ENCODE measurements around the gene TOM1. TPM values are rescaled to one million over a fixed set of nuclear protein-coding genes. Genes with fewer than 3 reads are reported as not detected.

TOM1 gene
- total and polyA plus RNA-seq, 10 of the 15 experiments (the other 5 are each of a cell fraction or from before 2014, with no cell fraction given) = 2.2 to 64.6 (median 40.3) TPM

GRCh38 chr22:35313311-35314121 lies 13.8 kb downstream of the TOM1 start:
- Histone ChIP-seq H3K27ac (ENCODE audit: control insufficient read depth, insufficient read depth) (peak overlapping the region; percentile 33; the same call in 1 of the 2 replicates), H3K9ac (ENCODE audit: control insufficient read depth, insufficient read depth, low read length) (no peak overlapping the region; the same call in 1 of the 2 replicates), H3K4me2 (ENCODE audit: control insufficient read depth, insufficient read depth) (peak overlapping the region; percentile 71), H2AFZ (ENCODE audit: control insufficient read depth, low read depth, low read length) (no peak overlapping the region), H4K20me1 (ENCODE audit: control insufficient read depth, insufficient read depth) (peaks cover 2% of the 10 kb centered on the region; the same call in 1 of the 2 replicates), H3K27me3 (replicated peaks in 1 of 2; ENCODE audit: control insufficient read depth in 2 of 2, insufficient read depth in 2 of 2, low read length in 1 of 2) (no peaks in the 10 kb centered on the region), H3K4me1 (ENCODE audit: control insufficient read depth, insufficient read depth, low read length) (peaks cover 52% of the 10 kb centered on the region), H3K4me3 (no peak overlapping the region), H3K79me2 (ENCODE audit: control insufficient read depth, insufficient read depth, low read length) (peaks cover 7% of the 10 kb centered on the region), H3K36me3 (ENCODE audit: control insufficient read depth in 2 of 2, insufficient read depth in 2 of 2, low read length in 1 of 2) (peaks cover 0 to 2% of the 10 kb centered on the region in 2 experiments; a peak in 3 of 4 replicates), H3K9me3 (replicated peaks; ENCODE audit: control insufficient read depth, insufficient read depth, low read length) (no peaks in the 10 kb centered on the region)
- intact Hi-C loops (cut with micrococcal nuclease; ENCODE audit: unreplicated experiment) = no loop called here
- 74% methylated on average over 13 of the region's 14 CpGs for WGBS (ENCODE audit: insufficient coverage, insufficient replicate concordance, low lambda C conversion rate, missing lambda C conversion rate)
- DNase-seq (ENCODE audit: low read depth, low spot score) (no peak), FAIRE-seq (no peak), ATAC-seq (peak; percentile 9)
- in situ Hi-C loops (cut with MboI) = no loop called here
- CTCF ChIA-PET = interaction anchor here (0.7 kb wide), 1 partner anchor 17 kb away, joined by 3 read pairs; no protein-coding TSS in a partner anchor
- POLR2A ChIA-PET = interaction anchor here (0.6 kb wide), 1 partner anchor 78 kb away, joined by 5 read pairs; no protein-coding TSS in a partner anchor
- no TSS peak for BruUV-seq (replicated peaks)
- SMC1A ChIA-PET (ENCODE audit: uncharacterized antibody, unreplicated experiment) = interaction anchor here (1.7 to 1.9 kb wide), 2 partner anchors 11 to 20 kb away, joined by 3 to 5 read pairs; no protein-coding TSS in a partner anchor
- RAD21 ChIA-PET (ENCODE audit: unreplicated experiment) = no interaction called here
- TF ChIP-seq TCF7 (IDR thresholded peaks at IDR 0.05; ENCODE audit: borderline replicate concordance) (no peak), ZSCAN29 (IDR thresholded peaks at IDR 0.05) (no peak), ETV6 (conservative IDR thresholded peaks at IDR 0.05 in 1 of 2, IDR thresholded peaks at IDR 0.05 in 1 of 2; ENCODE audit: borderline replicate concordance in 1 of 2, low read depth in 1 of 2) (0 out of 4 replicates have a peak, but pooled peaks of 1 of the 2 experiments have one; percentile 17), RELB (IDR thresholded peaks at IDR 0.05; ENCODE audit: low read depth) (no peak), IRF5 (IDR thresholded peaks at IDR 0.05; ENCODE audit: borderline replicate concordance) (no peak), CBX3 (IDR thresholded peaks at IDR 0.05; ENCODE audit: borderline replicate concordance, low read depth) (no peak), ASH2L (IDR thresholded peaks at IDR 0.05; ENCODE audit: borderline replicate concordance, low read depth) (no peak), ELK1 (IDR thresholded peaks at IDR 0.05; ENCODE audit: low read depth, low read length) (no peak), STAT1 (conservative IDR thresholded peaks at IDR 0.05) (no peak), RBBP5 (conservative IDR thresholded peaks at IDR 0.05) (no peak), GATAD2B (conservative IDR thresholded peaks at IDR 0.05; ENCODE audit: low read depth) (no peak), SMARCA5 (IDR thresholded peaks at IDR 0.05) (no peak), POLR2AphosphoS2 (IDR thresholded peaks at IDR 0.05; ENCODE audit: low read depth, low read length) (no peak), POLR2AphosphoS5 (IDR thresholded peaks at IDR 0.05; ENCODE audit: low read length) (no peak), SMAD1 (IDR thresholded peaks at IDR 0.05; ENCODE audit: low read depth, partially characterized antibody) (no peak), SIX5 (IDR thresholded peaks at IDR 0.05; ENCODE audit: low read depth, low read length, severe bottlenecking) (no peak)

Measured in GM12878 (cell line).